ENCODE data around the gene CCT6B. TPM values are rescaled to one million over a fixed set of nuclear protein-coding genes. Genes with fewer than 3 reads are reported as not detected.
"Not testable (repeated sequence)": the region's sequence is repeated elsewhere in the genome, so short reads cannot be mapped to it uniquely, and the experiment has no call there.

The CCT6B gene
- total RNA-seq, 1 donor from 2014 or later, result 2.9 TPM

- DNase-seq (ENCODE audit: low spot score in 2 of 2) (peak; percentile 95 to 98), FAIRE-seq (no peak)
These were observed 19.6 kb upstream of the CCT6B start for GRCh38 chr17:34980681-34981537.

GRCh38 chr17:34980353-34980680, 19.1 kb upstream of the CCT6B start, which contains the start of gene LIG3:
TSS of gene LIG3 (plus strand) at chr17:34980512. CDS start at chr17:34983006, 2,494 bp downstream.
- FAIRE-seq (no peak), DNase-seq (ENCODE audit: low spot score in 2 of 2) (peak; percentile 93)

GRCh38 chr17:34979650-34980352, 18.5 kb upstream of the CCT6B start:
- no peak for FAIRE-seq

GRCh38 chr17:34979153-34979552, 17.9 kb upstream of the CCT6B start:
- DNase-seq (ENCODE audit: low spot score in 2 of 2), result no peak
- FAIRE-seq, result no peak

More at GRCh38 chr17:34979650-34980352, 18.5 kb upstream of the CCT6B start:
- peak in 1 of 2 donors; percentile 29 for DNase-seq (ENCODE audit: low spot score in 2 of 2)

- no peak for DNase-seq (ENCODE audit: low spot score in 2 of 2)
- no peak for FAIRE-seq
These were observed 13.8 kb upstream of the CCT6B start for GRCh38 chr17:34974794-34975785.

GRCh38 chr17:34974179-34974578, 12.9 kb upstream of the CCT6B start:
- no peak for FAIRE-seq
- no peak for DNase-seq (ENCODE audit: low spot score in 2 of 2)

- DNase-seq (ENCODE audit: low spot score in 2 of 2) (no peak), FAIRE-seq (no peak)
These were observed 2.8 kb downstream of the CCT6B start for GRCh38 chr17:34958438-34958837.

GRCh38 chr17:34950780-34951179, 10.5 kb downstream of the CCT6B start:
- FAIRE-seq; DNase-seq (ENCODE audit: low spot score in 2 of 2): not testable (repeated sequence)

- FAIRE-seq (no peak), DNase-seq (ENCODE audit: low spot score in 2 of 2) (no peak)
These were observed 31.0 kb downstream of the CCT6B start for GRCh38 chr17:34930283-34930682.

- no peak for FAIRE-seq
- DNase-seq (ENCODE audit: low spot score in 2 of 2), result no peak
These were observed 34.6 kb downstream of the CCT6B start for GRCh38 chr17:34926661-34927060.

GRCh38 chr17:34920676-34921075, 40.6 kb downstream of the CCT6B start:
- no peak for FAIRE-seq
- DNase-seq (ENCODE audit: low spot score in 2 of 2), result no peak

- DNase-seq (ENCODE audit: low spot score in 2 of 2) (no peak), FAIRE-seq (no peak)
These were observed 43.9 kb downstream of the CCT6B start for GRCh38 chr17:34917381-34917780.

- no peak for FAIRE-seq
- no peak for DNase-seq (ENCODE audit: low spot score in 2 of 2)
These were observed 45.1 kb downstream of the CCT6B start for GRCh38 chr17:34916120-34916519.

GRCh38 chr17:34913001-34913400, 48.3 kb downstream of the CCT6B start:
- no peak for DNase-seq (ENCODE audit: low spot score in 2 of 2)
- no peak for FAIRE-seq

GRCh38 chr17:34909040-34909439, 52.2 kb downstream of the CCT6B start:
- no peak for DNase-seq (ENCODE audit: low spot score in 2 of 2)
- no peak for FAIRE-seq

GRCh38 chr17:34902831-34903547, 58.3 kb downstream of the CCT6B start:
- FAIRE-seq (no peak), DNase-seq (ENCODE audit: low spot score in 2 of 2) (no peak)

GRCh38 chr17:34899643-34900291, 61.5 kb downstream of the CCT6B start:
- DNase-seq (ENCODE audit: low spot score in 2 of 2), result no peak
- FAIRE-seq, result no peak

- FAIRE-seq (no peak), DNase-seq (ENCODE audit: low spot score in 2 of 2) (no peak)
These were observed 65.9 kb downstream of the CCT6B start for GRCh38 chr17:34895383-34895782.

- FAIRE-seq, result no peak
- no peak for DNase-seq (ENCODE audit: low spot score in 2 of 2)
These were observed 66.3 kb downstream of the CCT6B start for GRCh38 chr17:34894964-34895363.
